Activated T-cell treated with anti-CD3 and anti-CD28 coated beads, Interleukin-2, amount 50 U/mL, for 24 hours (primary cell): Measurements from ENCODE around the gene GFOD1.
"Not testable (repeated sequence)": the region's sequence is repeated elsewhere in the genome, so short reads cannot be mapped to it uniquely, and the experiment has no call there.

Experiments used
- DNase-seq: peaks from one replicate; pipeline ENCODE4 v3.0.0-alpha.2; 2020
- H3K27ac Mint-ChIP-seq: 2 replicates; pipeline ENCODE4 v1.8.0; 2020; ENCODE audit warnings: mild to moderate bottlenecking, mixed read lengths
- H3K27me3 Mint-ChIP-seq: 2 replicates; pipeline ENCODE4 v1.8.0; 2020; ENCODE audit warnings: mixed read lengths
- H3K36me3 Mint-ChIP-seq: 2 replicates; pipeline ENCODE4 v1.8.0; 2020; ENCODE audit warnings: low read depth, mixed read lengths
- H3K4me1 Mint-ChIP-seq: 2 replicates; pipeline ENCODE4 v1.8.0; 2020; ENCODE audit warnings: low read depth, mixed read lengths
- H3K4me3 Mint-ChIP-seq: 2 replicates; pipeline ENCODE4 v1.8.0; 2020; ENCODE audit warnings: mild to moderate bottlenecking, moderate library complexity, mixed read lengths
- H3K9me3 Mint-ChIP-seq: 2 replicates; pipeline ENCODE4 v1.8.0; 2020; ENCODE audit warnings: mixed read lengths

Gene GFOD1

DNA sequence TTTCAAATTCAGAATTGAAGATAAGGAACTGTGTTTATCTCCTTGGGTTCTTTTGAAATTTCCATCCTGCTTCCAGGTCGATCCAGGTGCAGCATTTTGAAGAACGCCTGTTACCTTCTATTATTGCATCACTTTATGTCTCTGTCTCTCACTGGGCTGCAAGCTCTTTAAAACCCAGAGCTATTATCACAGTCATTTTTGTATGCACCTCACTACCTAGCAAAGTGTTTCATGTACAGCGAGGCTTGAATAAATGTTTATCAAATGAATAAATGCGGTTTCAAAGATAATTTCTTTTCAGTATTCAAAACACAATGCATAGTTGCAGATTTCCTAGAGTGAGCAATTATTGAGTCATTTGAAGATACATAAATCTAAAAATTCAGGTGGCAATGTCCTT, 34.2 kb downstream of the GFOD1 start:
- Mint-ChIP-seq H3K4me1 (peaks cover 74% of the 10 kb centered on the region), H3K4me3 (no peak overlapping the region), H3K9me3 (peaks cover 4% of the 10 kb centered on the region), H3K27ac (peak overlapping the region; percentile 99), H3K27me3 (no peaks in the 10 kb centered on the region), H3K36me3 (peaks cover 41% of the 10 kb centered on the region)
- DNase-seq = no peak

DNA sequence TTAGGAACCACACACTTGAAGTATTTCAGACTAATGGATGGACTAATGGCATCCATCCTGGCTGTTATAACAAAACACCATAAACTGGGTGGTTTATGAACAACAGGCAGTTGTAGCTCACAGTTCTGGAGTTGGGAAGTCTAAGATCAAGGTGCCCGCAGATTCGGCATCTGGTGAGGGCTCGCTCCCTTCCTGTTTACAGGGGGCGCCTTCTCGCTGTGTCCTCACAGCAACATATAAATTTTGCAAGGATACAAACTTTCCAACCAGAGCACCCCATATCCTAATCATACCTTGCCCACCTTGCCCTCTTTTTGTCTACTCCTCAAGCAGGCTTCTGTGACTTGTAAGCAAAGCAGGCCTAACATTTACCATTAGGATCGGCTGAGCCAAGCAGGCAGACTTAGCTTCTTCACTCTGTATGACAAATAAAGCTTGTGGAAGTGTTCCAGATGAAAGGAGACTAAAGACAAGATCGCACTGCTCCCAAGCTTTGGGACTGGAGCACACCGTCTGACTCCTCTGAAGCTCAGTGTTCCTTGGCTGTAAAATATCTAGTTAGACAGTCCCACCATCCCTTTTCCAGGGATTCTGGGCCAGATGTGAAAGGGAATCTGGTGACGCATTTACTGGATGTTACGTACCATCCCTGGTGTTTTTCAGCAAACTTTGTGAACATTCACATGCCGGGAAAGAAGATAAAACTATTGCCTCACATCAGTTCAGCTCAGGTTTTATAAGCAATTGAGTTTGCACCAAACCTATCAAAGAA, 34.9 kb downstream of the GFOD1 start:
- H3K36me3 Mint-ChIP-seq = peaks cover 39% of the 10 kb centered on the region
- no peak for DNase-seq
- H3K9me3 Mint-ChIP-seq = peaks cover 4% of the 10 kb centered on the region
- peaks cover 75% of the 10 kb centered on the region for H3K4me1 Mint-ChIP-seq
- no peak overlapping the region for H3K4me3 Mint-ChIP-seq
- H3K27me3 Mint-ChIP-seq = no peaks in the 10 kb centered on the region
- peak overlapping the region; percentile 29 for H3K27ac Mint-ChIP-seq

DNA sequence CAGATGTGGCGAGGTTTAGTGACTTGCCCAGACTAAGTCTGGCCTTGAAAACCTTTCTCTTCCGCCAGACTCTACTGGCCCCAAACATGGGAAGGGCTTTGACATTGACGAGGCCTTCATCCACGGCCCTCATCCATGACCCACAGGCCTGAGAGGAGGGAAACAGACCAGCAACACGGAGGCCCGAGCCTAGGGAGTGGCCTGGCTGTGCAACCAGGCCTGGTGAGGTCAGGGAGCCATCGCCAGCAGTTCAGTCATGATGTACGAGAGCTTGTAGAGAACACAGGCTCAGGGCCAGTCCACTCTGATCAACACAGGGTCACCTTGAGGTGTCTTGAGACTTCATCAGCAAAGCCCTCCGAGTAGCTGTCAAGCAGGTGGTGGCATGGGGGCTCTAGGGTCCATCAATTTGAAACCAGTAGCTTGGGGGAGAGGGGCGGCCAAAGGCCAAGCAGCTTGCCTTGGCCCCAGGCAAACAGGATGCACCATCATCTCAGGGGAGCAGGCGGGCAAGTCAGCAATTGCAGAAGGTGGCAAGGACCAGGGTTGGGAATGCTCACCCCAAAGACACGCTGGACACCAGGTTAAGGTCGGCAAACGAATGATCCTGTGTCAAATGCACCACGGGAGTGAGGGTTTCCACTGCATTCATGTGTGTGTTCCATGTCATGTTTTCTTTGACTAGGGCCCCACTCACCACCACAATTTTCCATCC, 36.1 kb downstream of the GFOD1 start:
- no peak overlapping the region for H3K27ac Mint-ChIP-seq
- H3K4me3 Mint-ChIP-seq = no peak overlapping the region
- peaks cover 64% of the 10 kb centered on the region for H3K4me1 Mint-ChIP-seq
- DNase-seq = no peak
- H3K36me3 Mint-ChIP-seq = peaks cover 39% of the 10 kb centered on the region
- no peaks in the 10 kb centered on the region for H3K27me3 Mint-ChIP-seq
- peaks cover 4% of the 10 kb centered on the region for H3K9me3 Mint-ChIP-seq

DNA sequence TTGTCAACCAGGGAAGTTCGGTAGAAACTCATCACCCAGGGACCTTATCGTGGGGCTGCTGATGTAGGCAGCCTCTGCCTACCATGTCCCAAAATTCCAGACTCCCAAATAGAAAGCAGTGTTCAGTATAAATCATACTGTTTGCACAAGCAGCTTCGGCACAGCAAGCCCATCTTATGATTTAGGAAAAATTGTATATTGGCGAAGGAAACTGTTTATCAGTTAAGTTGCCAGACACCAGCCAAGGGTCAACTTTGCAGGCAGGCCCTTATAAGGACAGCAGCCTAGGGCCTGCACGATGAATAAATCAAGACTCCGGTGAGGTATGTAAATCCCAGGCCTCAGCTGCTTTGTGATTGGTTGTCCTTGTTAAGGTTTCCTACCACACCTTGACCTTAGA, 36.8 kb downstream of the GFOD1 start:
- Mint-ChIP-seq H3K27me3 (no peaks in the 10 kb centered on the region), H3K9me3 (peaks cover 4% of the 10 kb centered on the region), H3K4me3 (no peak overlapping the region), H3K36me3 (peaks cover 39% of the 10 kb centered on the region), H3K4me1 (peaks cover 61% of the 10 kb centered on the region), H3K27ac (no peak overlapping the region)
- no peak for DNase-seq

DNA sequence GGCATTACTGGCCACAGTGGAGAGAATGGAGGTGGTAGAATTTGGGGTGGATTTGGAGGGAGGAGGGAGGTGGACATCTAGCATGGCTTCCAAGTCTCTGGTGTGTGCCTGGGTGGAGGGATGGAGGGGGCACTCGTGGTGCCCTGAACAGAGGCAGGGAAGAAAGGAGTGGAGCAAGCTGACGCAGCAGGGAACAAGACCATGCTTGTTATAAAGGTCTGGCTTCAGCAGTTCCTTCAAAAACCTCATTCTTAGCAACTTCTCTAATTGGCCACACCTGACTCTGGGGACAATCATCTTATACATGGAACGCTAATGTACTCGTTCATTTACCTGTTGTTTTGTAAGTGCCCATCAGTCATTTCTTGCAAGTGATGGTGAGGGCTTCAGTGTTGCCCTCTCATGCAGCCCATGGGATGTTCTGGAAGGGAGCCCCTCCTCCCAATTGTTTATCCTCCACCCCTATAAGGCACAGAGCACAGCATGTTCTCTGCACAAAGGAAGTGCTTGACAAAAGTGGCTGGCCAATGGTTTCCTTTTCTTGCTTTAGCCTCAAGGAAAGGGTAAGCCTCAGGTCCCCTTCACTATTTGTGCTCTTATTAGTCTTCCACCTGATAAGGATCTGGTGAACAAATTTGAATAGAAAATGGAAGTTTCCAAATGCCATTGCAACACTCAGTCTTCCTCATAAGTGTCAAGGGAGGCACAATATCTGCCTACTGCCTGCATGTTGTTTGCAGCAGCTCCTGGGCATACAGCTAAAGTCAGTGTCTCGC, 39.3 kb downstream of the GFOD1 start:
- Mint-ChIP-seq H3K4me3 (no peak overlapping the region), H3K36me3 (peaks cover 34% of the 10 kb centered on the region), H3K27ac (peak overlapping the region; percentile 26)

DNA sequence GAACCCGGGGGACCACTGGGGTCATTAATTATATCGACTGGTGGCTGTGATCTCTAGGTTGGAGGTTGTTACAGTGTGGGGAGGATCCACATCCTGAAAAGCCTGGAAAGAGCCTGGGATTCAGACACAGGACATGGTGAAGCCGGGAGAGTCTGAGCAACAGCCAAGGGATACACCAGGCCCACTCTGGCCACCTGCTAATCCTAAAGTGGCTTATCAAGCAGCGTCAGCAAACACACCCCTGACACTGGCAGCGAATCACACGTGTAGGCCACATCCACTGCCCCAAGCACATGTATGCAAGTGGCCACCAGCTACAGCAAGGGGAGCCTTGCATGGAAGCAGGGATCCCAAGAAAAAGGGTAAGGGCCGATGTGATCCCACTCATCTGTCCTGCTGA, 41.0 kb downstream of the GFOD1 start:
- Mint-ChIP-seq H3K9me3 (peaks cover 4% of the 10 kb centered on the region), H3K4me3 (no peak overlapping the region), H3K4me1 (peaks cover 36% of the 10 kb centered on the region), H3K27me3 (no peaks in the 10 kb centered on the region), H3K27ac (no peak overlapping the region), H3K36me3 (peaks cover 19% of the 10 kb centered on the region)
- DNase-seq = no peak

More for the DNA sequence above, 39.3 kb downstream of the GFOD1 start:
- Mint-ChIP-seq H3K27me3 (no peaks in the 10 kb centered on the region), H3K9me3 (peaks cover 4% of the 10 kb centered on the region), H3K4me1 (peaks cover 44% of the 10 kb centered on the region)
- DNase-seq = no peak

DNA sequence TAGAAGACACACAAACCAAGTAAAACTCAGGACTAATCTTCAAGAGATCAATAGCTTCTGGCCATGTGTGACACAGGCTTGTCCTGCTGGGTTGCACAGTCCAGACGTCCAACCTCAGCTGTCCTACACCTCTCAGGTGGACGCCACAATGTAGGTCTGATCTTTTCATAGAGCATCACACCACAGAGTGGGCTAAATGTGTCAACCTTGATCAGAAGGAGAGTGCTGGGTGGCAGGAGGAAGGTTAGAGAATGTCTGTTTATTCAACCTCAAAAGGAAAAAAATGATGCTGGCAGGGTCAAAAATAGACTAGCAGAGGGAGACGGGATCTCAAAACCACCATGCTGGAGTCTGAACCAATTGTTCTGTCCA, 41.7 kb downstream of the GFOD1 start:
- no peak overlapping the region for H3K4me3 Mint-ChIP-seq
- DNase-seq = no peak
- peaks cover 14% of the 10 kb centered on the region for H3K36me3 Mint-ChIP-seq
- H3K9me3 Mint-ChIP-seq = peaks cover 4% of the 10 kb centered on the region
- H3K27ac Mint-ChIP-seq = no peak overlapping the region
- H3K27me3 Mint-ChIP-seq = no peaks in the 10 kb centered on the region
- H3K4me1 Mint-ChIP-seq = peaks cover 36% of the 10 kb centered on the region

DNA sequence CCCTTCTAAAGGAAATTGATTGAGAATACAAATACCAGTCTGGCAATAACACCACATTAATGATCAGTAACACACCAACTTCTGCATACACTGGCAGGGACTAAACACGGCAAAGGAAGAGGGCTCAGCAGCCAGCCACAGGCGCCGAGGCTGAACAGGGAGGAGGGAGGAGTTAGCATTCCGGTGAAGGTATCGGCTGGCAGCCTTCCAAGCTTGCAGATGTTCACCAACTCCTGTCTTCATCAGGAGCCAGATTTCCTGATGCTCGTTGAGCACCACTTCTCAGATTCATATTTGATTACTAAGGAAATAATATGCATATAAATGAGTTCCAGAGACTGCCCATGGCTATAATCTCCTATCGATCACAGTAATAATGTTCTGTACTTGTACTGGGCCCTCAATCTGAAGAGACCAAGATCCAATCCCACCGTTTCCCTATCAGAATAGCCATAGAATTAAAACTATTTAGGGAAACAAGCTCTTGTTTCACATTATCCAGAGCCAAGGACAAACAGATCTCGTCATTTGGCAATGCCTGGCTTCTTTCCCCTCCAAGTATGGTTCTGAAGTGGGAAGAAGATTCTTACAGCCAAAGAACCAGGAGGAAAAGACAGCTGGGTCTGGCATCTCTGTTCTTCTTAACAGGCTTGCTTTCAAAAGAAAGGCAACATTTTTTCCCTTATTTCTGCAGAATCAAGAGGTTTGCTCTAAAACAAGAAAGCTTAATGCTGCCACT, 42.2 kb downstream of the GFOD1 start:
- Mint-ChIP-seq H3K27me3 (no peaks in the 10 kb centered on the region), H3K36me3 (peaks cover 9% of the 10 kb centered on the region), H3K27ac (no peak overlapping the region), H3K4me3 (no peak overlapping the region), H3K4me1 (peaks cover 36% of the 10 kb centered on the region), H3K9me3 (peaks cover 4% of the 10 kb centered on the region)
- no peak for DNase-seq

DNA sequence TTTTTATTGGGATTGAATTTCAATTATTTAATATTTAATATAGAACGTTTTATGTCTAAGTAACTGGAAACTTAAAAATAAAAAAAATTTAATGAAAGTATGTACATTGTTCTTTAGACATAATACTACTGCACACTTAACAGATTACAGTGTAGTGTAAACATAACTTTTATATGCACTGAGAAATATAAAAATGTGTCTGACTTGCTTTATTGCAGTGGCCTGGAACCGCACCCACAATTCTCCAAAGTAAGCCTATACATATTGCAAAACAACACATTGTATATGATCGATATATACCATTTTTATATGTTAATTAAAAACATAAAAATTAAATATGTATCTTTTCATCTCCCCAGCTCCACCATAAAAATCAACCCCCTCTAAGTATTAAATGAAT, 42.8 kb downstream of the GFOD1 start:
- Mint-ChIP-seq H3K36me3 (peaks cover 4% of the 10 kb centered on the region), H3K4me1 (peaks cover 35% of the 10 kb centered on the region), H3K9me3 (peaks cover under 1% of the 10 kb centered on the region), H3K27ac (no peak overlapping the region), H3K27me3 (no peaks in the 10 kb centered on the region), H3K4me3 (no peak overlapping the region)
- DNase-seq = no peak

DNA sequence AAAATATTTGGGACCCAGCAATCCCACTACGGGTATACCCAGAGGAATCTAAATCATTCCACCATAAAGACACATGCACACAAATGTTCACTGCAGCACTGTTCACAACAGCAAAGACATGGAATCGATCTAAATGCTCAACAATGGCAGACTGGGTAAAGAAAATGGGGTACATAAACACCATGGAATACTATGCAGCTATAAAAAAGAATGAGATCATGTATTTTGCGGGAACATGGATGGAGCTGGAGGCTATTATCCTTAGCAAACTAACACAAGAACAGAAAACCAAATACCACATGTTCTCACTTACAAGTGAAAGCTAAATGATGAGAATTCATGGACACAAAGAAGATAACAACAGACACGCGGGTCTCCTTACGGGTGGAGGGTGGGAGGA, 43.4 kb downstream of the GFOD1 start:
- not testable (repeated sequence) for H3K36me3 Mint-ChIP-seq, H3K4me3 Mint-ChIP-seq, H3K27me3 Mint-ChIP-seq, H3K27ac Mint-ChIP-seq, DNase-seq, H3K9me3 Mint-ChIP-seq
- H3K4me1 Mint-ChIP-seq = peaks cover 32% of the 10 kb centered on the region

DNA sequence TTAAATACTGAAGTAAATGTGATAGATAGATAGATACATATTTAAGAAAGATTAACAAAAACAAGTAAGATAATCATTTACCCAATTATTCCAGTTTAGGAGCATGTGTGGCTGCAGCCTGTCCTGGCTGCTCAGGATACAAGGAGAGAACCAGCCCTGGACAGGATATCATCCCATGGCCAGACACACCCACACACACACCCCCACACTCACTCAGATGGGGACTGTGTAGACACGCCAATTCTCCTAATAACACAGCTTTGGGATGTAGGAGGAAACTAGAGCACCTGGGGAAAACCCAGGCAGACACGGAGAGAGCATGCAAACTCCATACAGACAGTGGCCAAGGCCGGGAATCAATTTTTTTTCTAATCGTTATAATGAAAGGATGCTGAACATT, 45.6 kb downstream of the GFOD1 start:
- H3K9me3 Mint-ChIP-seq = no peaks in the 10 kb centered on the region
- peaks cover 29% of the 10 kb centered on the region for H3K4me1 Mint-ChIP-seq
- H3K27me3 Mint-ChIP-seq = no peaks in the 10 kb centered on the region
- no peak overlapping the region for H3K4me3 Mint-ChIP-seq
- DNase-seq = no peak
- no peak overlapping the region for H3K27ac Mint-ChIP-seq
- H3K36me3 Mint-ChIP-seq = peaks cover 3% of the 10 kb centered on the region

DNA sequence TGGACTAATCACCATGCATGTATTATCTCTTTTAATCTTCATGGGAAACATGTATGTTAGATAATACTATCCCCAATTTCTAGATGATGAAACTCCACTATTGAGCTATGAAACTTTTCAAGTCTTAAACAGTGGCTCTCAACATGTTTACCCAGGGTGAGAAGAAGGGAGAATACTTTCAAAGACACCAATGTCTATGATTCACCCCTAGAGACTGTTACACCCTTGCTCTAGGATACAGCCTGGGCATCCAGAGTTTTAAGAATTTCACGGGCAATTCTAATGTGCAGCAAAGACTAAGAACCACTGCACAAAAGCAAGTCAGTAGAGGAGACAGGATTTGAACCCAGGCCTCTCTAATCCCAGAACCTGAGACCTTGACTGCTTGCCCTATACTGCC, 47.8 kb downstream of the GFOD1 start:
- no peak overlapping the region for H3K4me3 Mint-ChIP-seq
- DNase-seq = no peak
- peaks cover 8% of the 10 kb centered on the region for H3K36me3 Mint-ChIP-seq

DNA sequence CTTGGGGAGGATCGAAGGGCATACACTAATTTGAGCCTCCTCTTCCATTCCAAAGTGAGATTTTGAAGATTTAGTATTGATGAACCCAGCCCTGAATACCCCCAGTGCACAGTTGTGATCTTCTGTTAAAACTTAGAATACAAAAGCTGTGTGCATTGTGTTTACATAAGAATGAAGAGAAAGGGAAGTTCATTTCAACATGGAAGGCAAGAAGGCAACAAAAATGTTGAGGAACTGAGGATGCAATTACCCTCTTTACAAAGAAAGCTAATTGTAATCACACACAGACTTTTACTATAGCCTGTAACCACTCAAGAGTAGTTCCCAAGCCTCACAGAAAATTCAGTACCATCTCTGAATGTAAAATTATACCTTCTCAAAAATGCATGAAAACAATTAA, 49.3 kb downstream of the GFOD1 start:
- DNase-seq = no peak
- peaks cover 16% of the 10 kb centered on the region for H3K36me3 Mint-ChIP-seq
- H3K4me1 Mint-ChIP-seq = peaks cover 50% of the 10 kb centered on the region
- H3K27ac Mint-ChIP-seq = no peak overlapping the region
- H3K9me3 Mint-ChIP-seq = peaks cover 13% of the 10 kb centered on the region
- H3K4me3 Mint-ChIP-seq = no peak overlapping the region
- H3K27me3 Mint-ChIP-seq = no peaks in the 10 kb centered on the region

More for the DNA sequence above, 47.8 kb downstream of the GFOD1 start:
- H3K9me3 Mint-ChIP-seq = peaks cover 3% of the 10 kb centered on the region
- peaks cover 36% of the 10 kb centered on the region for H3K4me1 Mint-ChIP-seq
- no peak overlapping the region for H3K27ac Mint-ChIP-seq
- no peaks in the 10 kb centered on the region for H3K27me3 Mint-ChIP-seq

DNA sequence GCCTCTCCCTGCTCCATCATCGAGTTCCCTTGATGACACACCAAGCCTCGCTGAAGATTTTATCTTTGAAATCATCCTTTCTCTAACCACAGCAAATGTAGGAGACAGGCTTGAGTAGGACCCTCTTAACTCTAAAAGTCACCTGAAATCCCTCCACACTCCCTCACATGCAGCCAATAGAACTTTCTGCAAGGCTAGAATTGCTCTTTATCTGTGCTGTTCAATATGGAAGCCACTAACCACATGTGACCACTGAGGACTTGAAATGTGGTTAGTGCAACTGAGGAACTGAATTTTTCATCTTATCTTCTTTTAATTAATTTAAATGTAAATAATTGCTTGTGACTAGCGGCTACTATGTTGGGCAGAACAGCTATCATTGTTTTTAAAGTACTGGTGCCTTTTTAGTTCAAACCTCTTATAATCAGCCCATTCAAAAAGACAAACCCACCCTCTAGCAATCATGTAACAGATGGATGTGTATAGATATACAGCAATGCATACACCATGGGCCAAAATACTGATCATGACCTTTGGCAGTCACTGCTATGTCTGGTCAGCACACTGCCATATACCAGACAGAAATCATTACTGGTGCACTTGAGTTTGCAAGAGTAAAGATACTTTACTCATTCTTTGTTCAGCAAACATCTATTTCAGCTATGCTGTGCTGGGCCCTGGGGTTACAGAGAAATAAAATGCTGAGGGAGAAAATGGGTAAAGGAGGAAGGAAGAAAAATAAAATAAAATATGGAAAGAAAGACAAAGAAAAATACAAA, 50.0 kb downstream of the GFOD1 start:
- Mint-ChIP-seq H3K27ac (no peak overlapping the region), H3K36me3 (peaks cover 13% of the 10 kb centered on the region), H3K4me1 (peaks cover 53% of the 10 kb centered on the region), H3K27me3 (no peaks in the 10 kb centered on the region), H3K4me3 (no peak overlapping the region), H3K9me3 (peaks cover 13% of the 10 kb centered on the region)
- DNase-seq = no peak
